Right cardiac atrium (tissue), 5 donors: Measurements from ENCODE around the gene MRM1. TPM values are rescaled to one million over a fixed set of nuclear protein-coding genes. Genes with fewer than 3 reads are reported as not detected.

Experiments
- ATAC-seq, 2 donors: fragments of 200-7000 bp; cut with Tn5 transposase; one replicate each; pipeline versions ENCODE4 v1.8.0 to v1.9.1; 2020; ENCODE audit warnings: moderate library complexity in 2 of 2, mild to moderate bottlenecking in 1 of 2
- DNase-seq, 3 donors: peaks; one replicate each; pipeline ENCODE4 v3.0.0-alpha.2; 2020
- H3K27ac ChIP-seq: one replicate; pipeline ENCODE4 v1.5.1; 2013; ENCODE audit warnings: mild to moderate bottlenecking, low read length, control low read depth, moderate library complexity
- H3K27me3 ChIP-seq: one replicate; pipeline ENCODE4 v1.6.1; 2013; ENCODE audit not compliant: control insufficient read depth, insufficient read depth
- H3K4me1 ChIP-seq: one replicate; pipeline ENCODE4 v1.6.1; 2013; ENCODE audit warnings: low read length; ENCODE audit not compliant: control insufficient read depth, insufficient read depth
- H3K4me3 ChIP-seq: one replicate; pipeline ENCODE4 v1.5.1; 2013; ENCODE audit warnings: low read length, control low read depth
- H3K9me3 ChIP-seq: one replicate; pipeline ENCODE4 v1.6.1; 2013; ENCODE audit warnings: low read length; ENCODE audit not compliant: control insufficient read depth
- WGBS: extraction: QIAGEN DNeasy Blood & Tissue Kit; methylation state at CpG from one replicate; pipeline ENCODE4 v1.1.7; 2013; 5-methylcytosine and 5-hydroxymethylcytosine counted together
- intact Hi-C, 4 donors: fragments of 100-400 bp; cut with DNase I; formaldehyde crosslinking; loops; one replicate each; pipeline versions ENCODE4 v1.11.0 to v1.14.0; 2022 to 2023
- polyA plus RNA-seq: library from polyadenylated mRNA; stranded (reverse); fragments of 200-250 nt; gene quantifications from one replicate; pipeline ENCODE4 v1.2.3, GENCODE V29; 2013
- total RNA-seq, 4 donors: library from RNA; stranded (reverse); fragmentation: NEBNext Ultra II Directional; extraction: Animal tissue kit (Norgen Biotek cat#: 25700); gene quantifications; one replicate each; pipeline ENCODE4 v1.2.1, GENCODE V29; 2021
- donor health status: healthy with polysubstance abuse.
- donor health status: DM: no; HTN: yes; CAD: no.
- donor health status: DM: no; HTN: no; CAD: no.
- donor health status: DM: no; HTN: yes; CAD: no; lungs with severe emphysema.
- donor health status: DM: yes; HTN: yes; CAD: no.

The MRM1 gene
- total and polyA plus RNA-seq, 5 donors = 4.4 to 7.8 (median 5.2) TPM

GRCh38 chr17:36653856-36654255 lies 52.5 kb downstream of the MRM1 start:
- 37% methylated on average over 13 of the region's 13 CpGs for WGBS
- Histone ChIP-seq H3K27me3 (no peaks in the 10 kb centered on the region), H3K4me1 (no peaks in the 10 kb centered on the region), H3K4me3 (no peak overlapping the region), H3K27ac (no peak overlapping the region), H3K9me3 (no peaks in the 10 kb centered on the region)
- ATAC-seq = no peak
- no peak for DNase-seq
- intact Hi-C loops = no loop called here

GRCh38 chr17:36655726-36656125 lies 54.3 kb downstream of the MRM1 start:
- intact Hi-C loops = no loop called here
- Histone ChIP-seq H3K9me3 (no peaks in the 10 kb centered on the region), H3K4me3 (no peak overlapping the region), H3K27ac (no peak overlapping the region), H3K4me1 (no peaks in the 10 kb centered on the region), H3K27me3 (no peaks in the 10 kb centered on the region)
- 81% methylated on average over 7 of the region's 7 CpGs for WGBS
- ATAC-seq (no peak), DNase-seq (no peak)

GRCh38 chr17:36657390-36657762 lies 56.0 kb downstream of the MRM1 start:
- Histone ChIP-seq H3K27me3 (no peaks in the 10 kb centered on the region), H3K4me3 (peak overlapping the region; percentile 30), H3K4me1 (no peaks in the 10 kb centered on the region), H3K9me3 (no peaks in the 10 kb centered on the region), H3K27ac (no peak overlapping the region)
- 64% methylated on average over 25 of the region's 25 CpGs for WGBS
- DNase-seq (no peak), ATAC-seq (no peak)
- intact Hi-C loops = no loop called here

GRCh38 chr17:36657763-36658490 lies 56.5 kb downstream of the MRM1 start:
- DNase-seq (peak in 2 of 3 donors; percentile 25 to 68), ATAC-seq (peak; percentile 47 to 48)
- Histone ChIP-seq H3K9me3 (no peaks in the 10 kb centered on the region), H3K27ac (no peak overlapping the region), H3K4me1 (no peaks in the 10 kb centered on the region), H3K27me3 (no peaks in the 10 kb centered on the region), H3K4me3 (peak overlapping the region; percentile 30)
- WGBS = 7% methylated on average over 57 of the region's 57 CpGs
- intact Hi-C loops = no loop called here

Other genes starting within 250 kb of the MRM1 start
- not detected for gene TBC1D3H, start 213.1 kb upstream of the MRM1 start, total RNA-seq
- not detected for gene TBC1D3H, start 213.1 kb upstream of the MRM1 start, polyA plus RNA-seq
- 10 to 100 TPM; 17.7 to 24.0 (median 23.6) TPM for gene ZNHIT3, start 114.9 kb upstream of the MRM1 start, total RNA-seq
- gene ZNHIT3, start 114.9 kb upstream of the MRM1 start, polyA plus RNA-seq = 32.3 TPM
- 10 to 100 TPM; 15.3 to 21.4 (median 18.4) TPM for gene MYO19, start 66.7 kb upstream of the MRM1 start, total RNA-seq
- 10.7 TPM for gene MYO19, start 66.7 kb upstream of the MRM1 start, polyA plus RNA-seq
- 1 to 10 TPM; 3.7 to 8.4 (median 4.4) TPM for gene PIGW, start 66.6 kb upstream of the MRM1 start, total RNA-seq
- gene PIGW, start 66.6 kb upstream of the MRM1 start, polyA plus RNA-seq = 3.5 TPM
- 10 to 100 TPM; 44.3 to 51.6 (median 46.6) TPM for gene GGNBP2, start 56.7 kb upstream of the MRM1 start, total RNA-seq
- 36.2 TPM for gene GGNBP2, start 56.7 kb upstream of the MRM1 start, polyA plus RNA-seq
- gene DHRS11, start 9.7 kb upstream of the MRM1 start, total RNA-seq = 10 to 100 TPM; 14.3 to 24.5 (median 20.3) TPM
- 23.7 TPM for gene DHRS11, start 9.7 kb upstream of the MRM1 start, polyA plus RNA-seq